ENCODE results near the gene GPBP1L1.

GPBP1L1 gene

GRCh38 chr1:45635211-45635610 is 51.1 kb downstream of the GPBP1L1 start:
- H3K4me2 ChIP-seq, result no peak overlapping the region
- no peaks in the 10 kb centered on the region for H3K9me3 ChIP-seq (replicated peaks in 1 of 11)
- no peaks in the 10 kb centered on the region for H3K27me3 ChIP-seq
- peaks cover 100% of the 10 kb centered on the region in 11 experiments for H3K36me3 ChIP-seq
- no peaks in the 10 kb centered on the region for H3K4me1 ChIP-seq
- H4K20me1 ChIP-seq, result peaks cover 0 to 86% (median 0%) of the 10 kb centered on the region in 11 experiments; a peak in 6 of 22 replicates
- no peak for TF ChIP-seq Cebpa-rat (IDR thresholded peaks at IDR 0.05)
- no peak overlapping the region for H3K4me3 ChIP-seq
- no peak overlapping the region for H3K27ac ChIP-seq
- H3K9ac ChIP-seq, result no peak overlapping the region

- Histone ChIP-seq H3K27me3 (no peaks in the 10 kb centered on the region), H3K4me2 (no peak overlapping the region), H4K20me1 (peaks cover 0 to 56% (median 0%) of the 10 kb centered on the region in 11 experiments; a peak in 6 of 22 replicates), H3K9ac (no peak overlapping the region), H3K4me1 (no peaks in the 10 kb centered on the region), H3K9me3 (replicated peaks in 1 of 11) (no peaks in the 10 kb centered on the region), H3K36me3 (peaks cover 97 to 100% (median 100%) of the 10 kb centered on the region in 11 experiments), H3K27ac (no peak overlapping the region), H3K4me3 (no peak overlapping the region)
- TF ChIP-seq Cebpa-rat (IDR thresholded peaks at IDR 0.05), result no peak
Observed at GRCh38 chr1:45630429-45630828, 55.9 kb downstream of the GPBP1L1 start.

- no peaks in the 10 kb centered on the region for H3K9me3 ChIP-seq (replicated peaks in 1 of 11)
- peaks cover 0 to 46% (median under 1%) of the 10 kb centered on the region in 11 experiments; a peak in 7 of 22 replicates for H4K20me1 ChIP-seq
- no peak overlapping the region for H3K27ac ChIP-seq
- TF ChIP-seq Cebpa-rat (IDR thresholded peaks at IDR 0.05), result no peak
- no peaks in the 10 kb centered on the region for H3K27me3 ChIP-seq
- H3K4me2 ChIP-seq, result no peak overlapping the region
- no peak overlapping the region for H3K4me3 ChIP-seq
- H3K9ac ChIP-seq, result no peak overlapping the region
- H3K36me3 ChIP-seq, result peaks cover 90 to 100% (median 97%) of the 10 kb centered on the region in 11 experiments
- no peaks in the 10 kb centered on the region for H3K4me1 ChIP-seq
Observed at GRCh38 chr1:45629035-45629434, 57.3 kb downstream of the GPBP1L1 start.

DNA sequence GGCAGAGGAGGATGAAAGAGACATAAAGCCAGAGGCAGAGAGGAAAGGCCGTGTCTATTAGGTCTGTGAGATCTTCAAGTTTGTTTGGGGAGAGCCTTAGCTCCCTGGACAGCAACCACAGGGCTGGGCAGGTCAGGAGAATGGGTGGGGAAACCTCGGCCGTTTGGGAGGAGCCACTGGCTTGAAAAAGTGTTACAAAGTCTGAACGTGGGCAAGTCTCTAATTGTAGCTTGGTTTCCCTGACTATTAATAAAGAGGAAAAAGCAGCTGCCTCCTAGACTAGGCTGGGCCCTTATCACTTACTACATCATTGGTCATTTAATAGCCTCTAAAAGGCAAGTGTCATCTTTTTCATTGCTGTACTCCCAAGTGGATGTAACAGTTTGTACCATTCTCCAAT is 62.4 kb downstream of the GPBP1L1 start, which contains the start of gene CCDC17:
Gene CCDC17 (minus strand): TSS at position 83 of the 400 bp plus-strand sequence. CDS start 145 bp downstream, outside the sequence.
- peaks cover 55 to 91% (median 83%) of the 10 kb centered on the region in 11 experiments for H3K36me3 ChIP-seq

DNA sequence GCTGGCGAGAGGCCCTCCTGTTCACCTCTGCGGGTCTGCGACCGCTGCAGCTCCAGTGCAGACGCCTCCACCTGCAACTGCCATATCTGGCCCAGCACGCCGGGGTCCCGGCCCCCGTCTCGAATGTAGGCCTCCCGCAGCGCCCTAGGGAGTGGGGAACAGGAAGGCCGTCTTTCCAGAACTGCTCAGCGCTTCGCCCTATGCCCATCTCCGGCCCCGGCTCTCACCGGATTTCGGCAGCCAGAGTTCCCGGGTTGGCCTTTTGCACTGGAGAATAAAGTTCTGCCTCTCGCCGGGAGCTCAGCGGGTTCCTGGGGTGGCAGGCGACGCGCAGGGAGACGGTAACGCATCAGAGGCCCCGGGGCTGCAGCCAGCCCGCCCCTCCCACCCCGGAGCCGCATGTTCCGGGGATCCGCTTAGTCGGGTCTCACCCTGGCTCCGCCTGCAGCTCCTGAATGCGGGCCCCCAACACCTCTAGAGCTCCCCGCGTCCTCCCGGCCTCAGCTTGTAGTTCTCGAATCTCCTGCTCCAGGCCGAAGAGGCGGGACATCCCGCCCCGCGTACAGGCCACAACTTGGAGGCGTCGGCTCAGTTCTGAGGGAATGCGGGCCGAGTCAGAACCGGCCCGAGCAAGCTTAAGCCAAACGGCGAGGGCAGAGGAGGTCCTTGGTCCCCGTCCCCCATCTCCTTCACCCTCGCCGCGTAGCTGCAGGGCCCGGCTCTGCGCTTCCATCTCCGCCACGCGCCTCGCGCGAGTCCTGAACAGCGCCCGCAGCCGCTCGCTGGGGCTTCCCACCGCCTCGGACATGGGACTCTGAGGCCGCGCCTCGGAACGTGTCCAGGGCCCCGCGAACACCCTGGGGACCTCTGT is 63.6 kb downstream of the GPBP1L1 start:
- Histone ChIP-seq H3K4me3 (no peak overlapping the region), H3K27ac (0 out of 22 replicates have a peak overlapping the region, but pooled peaks of 1 of the 11 experiments have one; percentile 26), H4K20me1 (peaks cover 0 to 69% (median 43%) of the 10 kb centered on the region in 11 experiments; a peak in 18 of 22 replicates), H3K9me3 (replicated peaks in 1 of 11) (no peaks in the 10 kb centered on the region), H3K4me2 (peak overlapping the region in 3 of 11 experiments; percentile 55 to 62 (median 59); a peak in 4 of 22 replicates), H3K4me1 (peaks cover 0 to 28% (median 5%) of the 10 kb centered on the region in 10 experiments; a peak in 9 of 20 replicates), H3K9ac (no peak overlapping the region), H3K36me3 (peaks cover 55 to 91% (median 83%) of the 10 kb centered on the region in 11 experiments), H3K27me3 (no peaks in the 10 kb centered on the region)
- TF ChIP-seq Cebpa-rat (IDR thresholded peaks at IDR 0.05), result no peak

More for the DNA sequence above, 62.4 kb downstream of the GPBP1L1 start, which contains the start of gene CCDC17:
- Histone ChIP-seq H3K9ac (no peak within 1 kb of the TSS), H3K27ac (no peak within 1 kb of the TSS), H3K9me3 (replicated peaks in 1 of 11) (no peaks in the 10 kb centered on the region), H3K4me2 (0 out of 22 replicates have a peak within 1 kb of the TSS, but pooled peaks of 1 of the 11 experiments have one; percentile 59), H3K4me3 (no peak within 1 kb of the TSS), H3K27me3 (no peaks in the 10 kb centered on the region), H4K20me1 (peaks cover 0 to 57% (median 31%) of the 10 kb centered on the region in 11 experiments; a peak in 18 of 22 replicates), H3K4me1 (peaks cover 0 to 28% (median 5%) of the 10 kb centered on the region in 10 experiments; a peak in 9 of 20 replicates)
- no peak for TF ChIP-seq Cebpa-rat (IDR thresholded peaks at IDR 0.05)

GRCh38 chr1:45621895-45622523 is 64.3 kb downstream of the GPBP1L1 start:
- Histone ChIP-seq H4K20me1 (peaks cover 0 to 77% (median 50%) of the 10 kb centered on the region in 11 experiments; a peak in 18 of 22 replicates), H3K4me3 (no peak overlapping the region), H3K9me3 (replicated peaks in 1 of 11) (no peaks in the 10 kb centered on the region), H3K36me3 (peaks cover 55 to 91% (median 83%) of the 10 kb centered on the region in 11 experiments), H3K4me1 (peaks cover 0 to 28% (median 5%) of the 10 kb centered on the region in 10 experiments; a peak in 9 of 20 replicates), H3K9ac (peak overlapping the region in 4 of 11 experiments; percentile 6 to 42 (median 21); a peak in 3 of 22 replicates), H3K27me3 (no peaks in the 10 kb centered on the region), H3K4me2 (peak overlapping the region in 4 of 11 experiments; percentile 4 to 62 (median 57); a peak in 6 of 22 replicates), H3K27ac (peak overlapping the region in 6 of 11 experiments; percentile 4 to 53 (median 34); a peak in 7 of 22 replicates)
- no peak for TF ChIP-seq Cebpa-rat (IDR thresholded peaks at IDR 0.05)

GRCh38 chr1:45621501-45621836 is 64.9 kb downstream of the GPBP1L1 start:
- Histone ChIP-seq H3K4me1 (peaks cover 0 to 28% (median 5%) of the 10 kb centered on the region in 10 experiments; a peak in 9 of 20 replicates), H3K27ac (peak overlapping the region in 6 of 11 experiments; percentile 4 to 53 (median 34); a peak in 8 of 22 replicates), H3K9me3 (replicated peaks in 1 of 11) (no peaks in the 10 kb centered on the region), H4K20me1 (peaks cover 0 to 82% (median 54%) of the 10 kb centered on the region in 11 experiments; a peak in 18 of 22 replicates), H3K27me3 (no peaks in the 10 kb centered on the region), H3K9ac (peak overlapping the region in 4 of 11 experiments; percentile 6 to 42 (median 22); a peak in 3 of 22 replicates), H3K4me3 (no peak overlapping the region), H3K4me2 (peak overlapping the region in 4 of 11 experiments; percentile 4 to 62 (median 57); a peak in 6 of 22 replicates), H3K36me3 (peaks cover 55 to 91% (median 83%) of the 10 kb centered on the region in 11 experiments)
- TF ChIP-seq Cebpa-rat (IDR thresholded peaks at IDR 0.05), result no peak

Measured in BLaER1 treated with 17β-estradiol and CSF1 and Interleukin-3, amounts not matched to agents 10 nM and 100 nM (cell line).